Astrocyte of the hippocampus (primary cell): ENCODE data around the gene ERICH3.
A peak's percentile ranks its signal among the peaks of the same experiment; 100 is the strongest.
"Not testable (repeated sequence)": the region's sequence is repeated elsewhere in the genome, so short reads cannot be mapped to it uniquely, and the experiment has no call there.

Source experiments
- DNase-seq: peaks from one replicate; pipeline ENCODE4 v3.0.0; 2011; ENCODE audit warnings: low read depth, low spot score

ERICH3 gene

DNA sequence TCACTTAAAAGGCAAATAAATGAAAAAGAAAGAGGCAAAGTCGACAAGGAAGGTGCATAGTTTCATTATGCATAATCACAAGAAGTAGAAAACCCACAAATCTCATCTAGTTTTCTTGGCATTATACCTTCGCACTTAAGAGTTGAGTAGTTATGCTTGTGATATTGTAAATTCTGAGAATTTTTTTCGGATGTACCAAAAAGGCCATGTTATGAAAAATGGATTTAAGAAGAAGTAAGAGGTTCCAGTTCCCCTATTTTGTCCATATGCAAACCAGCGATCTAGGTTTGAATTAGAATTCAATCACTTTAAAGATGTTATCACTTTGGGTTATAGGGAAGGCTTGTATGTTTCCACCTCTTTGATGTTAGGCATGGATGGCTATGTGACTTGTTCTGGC is 7.9 kb upstream of the ERICH3 start:
- no peak for DNase-seq

GRCh38 chr1:74681001-74681400 is 7.4 kb upstream of the ERICH3 start:
- DNase-seq, result no peak

GRCh38 chr1:74679811-74680210 is 6.2 kb upstream of the ERICH3 start:
- peak; percentile 16 for DNase-seq

DNA sequence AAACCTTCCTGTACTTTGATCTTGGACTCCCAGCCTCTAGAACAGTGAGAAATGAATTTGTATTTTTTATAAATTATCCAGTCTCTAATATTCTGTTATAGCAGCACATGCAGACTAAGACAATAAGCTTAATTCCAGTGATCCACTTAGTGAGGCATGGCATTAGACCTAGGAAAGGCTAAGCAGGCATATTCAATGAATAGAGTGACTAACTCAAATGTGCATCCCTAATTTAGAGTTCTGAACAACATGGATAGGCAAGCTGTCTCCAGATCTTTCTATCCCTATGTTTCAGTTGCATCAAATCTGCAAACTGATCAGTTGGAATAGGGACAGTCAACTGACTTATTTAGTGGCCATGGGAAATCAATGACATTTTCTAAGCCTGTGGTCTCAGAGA is 4.3 kb upstream of the ERICH3 start:
- DNase-seq, result no peak

DNA sequence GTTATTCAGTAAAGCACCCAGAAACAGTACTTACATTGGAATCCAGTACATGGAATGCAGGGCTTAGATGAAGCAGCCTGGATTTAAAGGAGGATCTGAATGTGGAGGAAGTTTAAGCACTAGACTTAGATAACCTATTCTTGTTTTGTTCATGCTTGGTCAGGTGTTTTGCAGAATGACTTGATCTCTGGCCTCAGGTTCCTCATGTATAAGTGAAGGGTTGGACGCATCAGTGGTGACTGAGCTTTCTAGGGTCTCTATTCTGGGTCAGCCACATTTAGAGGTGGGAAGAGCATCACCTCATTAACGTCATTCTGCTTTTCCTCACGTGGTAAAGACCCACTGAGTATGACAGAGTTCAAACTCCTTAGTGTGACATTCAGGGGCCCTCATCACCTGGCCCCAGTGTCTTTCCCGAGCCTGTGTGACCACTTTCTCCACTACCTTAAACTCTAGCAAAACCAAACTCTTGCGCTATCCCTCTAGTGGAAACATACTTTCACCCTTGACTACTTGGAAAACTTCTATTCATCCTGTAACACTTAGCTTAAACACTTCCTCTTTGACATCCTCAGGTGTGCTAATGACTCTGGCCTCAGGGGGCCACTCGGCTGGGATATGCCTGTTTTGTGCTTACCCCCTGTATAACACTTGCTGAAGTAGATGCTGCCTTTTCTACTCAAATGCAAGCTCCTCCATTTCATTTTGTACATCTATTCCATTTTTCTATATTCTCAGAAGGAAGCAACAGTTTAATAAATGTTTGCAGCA is 871 bp upstream of the ERICH3 start:
- no peak for DNase-seq

DNA sequence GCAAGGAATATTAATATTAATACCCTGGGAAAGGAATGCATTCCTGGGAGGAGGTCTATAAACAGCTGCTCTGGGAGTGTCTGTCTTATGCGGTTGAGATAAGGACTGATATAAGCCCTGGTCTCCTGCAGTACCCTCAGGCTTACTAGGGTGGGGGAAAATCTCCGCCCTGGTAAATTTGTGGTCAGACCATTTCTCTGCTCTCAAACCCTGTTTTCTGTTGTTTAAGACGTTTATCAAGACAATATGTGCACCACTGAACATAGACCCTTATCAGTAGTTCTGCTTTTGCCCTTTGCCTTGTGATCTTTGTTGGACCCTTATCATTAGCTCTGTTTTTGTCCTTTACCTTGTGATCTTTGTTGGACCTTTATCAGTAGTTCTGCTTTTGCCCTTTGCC is 2.7 kb downstream of the ERICH3 start:
- DNase-seq, result not testable (repeated sequence)

- no peak for DNase-seq
Measured at GRCh38 chr1:74654708-74655107, 18.9 kb downstream of the ERICH3 start.

DNA sequence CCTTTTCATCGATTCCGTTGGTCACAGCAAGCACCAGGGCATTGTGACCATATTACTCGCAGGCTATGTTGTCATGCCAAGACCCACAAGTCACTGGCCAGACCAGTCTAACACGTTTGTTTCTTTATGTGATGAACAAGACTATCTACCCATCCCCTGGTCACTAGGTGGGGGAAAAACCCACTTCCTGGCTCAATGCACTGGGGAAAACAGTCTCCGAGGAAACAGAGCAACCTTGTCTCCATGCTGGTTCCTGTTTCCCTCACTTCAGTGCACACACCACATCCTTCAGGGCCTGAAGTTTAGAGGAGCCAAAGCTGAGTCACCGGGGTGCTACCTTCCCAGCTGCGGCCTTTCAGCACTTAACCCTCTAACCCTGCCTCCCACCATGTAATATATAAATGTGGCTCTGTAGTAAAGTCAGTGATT is 20.9 kb downstream of the ERICH3 start:
- peak; percentile 79 for DNase-seq

- no peak for DNase-seq
Measured at GRCh38 chr1:74650561-74650960, 23.0 kb downstream of the ERICH3 start.

- DNase-seq, result peak; percentile 71
Measured at GRCh38 chr1:74641876-74642275, 31.7 kb downstream of the ERICH3 start.

DNA sequence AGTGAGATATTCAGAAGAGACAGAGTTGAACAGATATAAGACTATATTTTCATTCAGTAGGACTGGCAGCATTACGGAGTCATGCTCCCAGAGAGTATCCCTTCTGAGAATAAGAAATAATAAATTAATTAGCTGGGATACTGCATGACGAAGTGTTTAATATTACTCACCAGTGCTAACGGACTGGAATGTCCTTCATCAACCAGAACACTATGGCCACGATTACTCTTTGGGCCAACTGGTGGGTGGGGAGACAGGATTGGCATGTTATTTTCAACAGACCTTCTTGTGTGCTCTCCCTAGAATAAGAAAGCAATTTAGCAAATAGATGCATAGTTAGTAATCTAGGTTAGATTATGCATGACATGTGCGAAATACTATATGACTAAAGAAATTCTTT is 32.4 kb downstream of the ERICH3 start:
- no peak for DNase-seq

- DNase-seq, result peak; percentile 32
Measured at GRCh38 chr1:74637296-74637695, 36.3 kb downstream of the ERICH3 start.

DNA sequence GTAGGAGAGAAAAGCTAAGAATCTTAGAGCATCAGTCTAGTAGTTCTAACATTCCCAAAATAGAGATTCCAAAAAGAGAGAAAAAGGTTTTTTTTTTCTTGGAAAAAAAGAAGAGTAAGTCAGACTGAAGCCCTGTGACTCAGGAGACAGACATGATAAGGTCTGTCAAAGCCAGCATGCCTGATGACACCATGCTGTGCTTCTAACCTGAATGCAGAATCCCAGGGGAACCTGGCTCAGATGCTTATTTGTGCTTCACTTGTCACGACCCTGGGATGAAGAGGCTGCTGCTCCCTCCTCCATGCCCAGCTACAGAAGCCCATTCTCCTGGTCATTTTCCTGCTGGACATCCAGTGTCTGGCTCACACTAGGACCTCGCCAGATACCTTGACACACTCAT is 44.3 kb downstream of the ERICH3 start:
- no peak for DNase-seq

DNA sequence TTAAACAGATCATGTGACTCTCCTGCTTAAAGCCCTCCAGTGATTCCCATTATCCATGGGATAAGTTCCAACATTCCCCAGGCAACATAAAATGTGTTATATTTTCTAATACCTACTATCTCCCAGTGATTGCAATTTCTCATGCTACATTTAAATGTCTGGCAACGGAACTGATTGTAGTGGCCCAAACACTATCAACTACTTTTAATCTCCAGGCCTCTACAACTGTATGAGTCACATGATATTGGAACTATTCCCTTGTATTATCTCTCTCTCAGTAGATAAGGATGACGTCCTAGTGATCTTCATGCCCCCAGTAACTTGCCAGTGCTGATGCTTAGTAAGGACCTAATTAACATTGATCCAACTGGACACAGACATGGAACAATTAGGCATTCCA is 49.9 kb downstream of the ERICH3 start:
- DNase-seq, result no peak

- no peak for DNase-seq
Measured at GRCh38 chr1:74620242-74620641, 53.4 kb downstream of the ERICH3 start.

DNA sequence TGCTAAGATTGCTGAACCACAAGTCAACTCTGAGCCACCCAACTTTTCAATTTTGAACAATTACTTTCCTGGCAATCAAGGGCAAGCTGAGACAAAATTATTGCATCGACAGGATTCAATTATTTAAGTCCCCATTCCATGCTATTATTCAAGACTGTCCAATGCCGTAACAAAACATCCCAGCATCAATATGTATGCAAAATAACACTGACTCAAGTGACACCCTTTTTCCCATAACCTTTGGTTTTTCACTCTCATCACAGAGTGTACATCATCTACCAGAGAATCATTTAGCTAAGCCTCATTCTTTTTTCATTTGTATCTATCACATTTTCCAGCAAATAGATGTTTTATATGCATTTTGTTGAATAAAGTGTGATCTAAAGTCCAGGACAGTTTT is 54.6 kb downstream of the ERICH3 start:
- peak; percentile 40 for DNase-seq

DNA sequence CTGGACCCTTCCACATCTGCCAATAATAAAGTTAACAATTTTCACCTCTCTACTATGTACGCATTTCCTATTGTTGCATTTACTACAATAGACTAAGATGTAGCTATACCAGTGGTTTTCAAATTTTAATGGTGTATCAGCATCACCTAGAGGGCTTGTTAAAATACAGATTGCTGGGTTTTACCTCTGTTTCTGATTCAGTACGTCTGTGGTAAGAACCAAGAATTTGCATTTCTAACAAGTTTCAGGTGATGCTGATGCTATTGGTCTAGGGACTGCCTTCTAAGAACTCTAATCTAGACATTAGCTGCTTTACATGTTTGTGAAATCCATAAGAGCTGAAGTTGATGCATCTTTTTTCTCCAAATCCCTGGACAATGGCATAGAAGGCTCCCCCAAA is 59.7 kb downstream of the ERICH3 start:
- no peak for DNase-seq

- peak; percentile 22 for DNase-seq
Measured at GRCh38 chr1:74611887-74612286, 61.7 kb downstream of the ERICH3 start.

DNA sequence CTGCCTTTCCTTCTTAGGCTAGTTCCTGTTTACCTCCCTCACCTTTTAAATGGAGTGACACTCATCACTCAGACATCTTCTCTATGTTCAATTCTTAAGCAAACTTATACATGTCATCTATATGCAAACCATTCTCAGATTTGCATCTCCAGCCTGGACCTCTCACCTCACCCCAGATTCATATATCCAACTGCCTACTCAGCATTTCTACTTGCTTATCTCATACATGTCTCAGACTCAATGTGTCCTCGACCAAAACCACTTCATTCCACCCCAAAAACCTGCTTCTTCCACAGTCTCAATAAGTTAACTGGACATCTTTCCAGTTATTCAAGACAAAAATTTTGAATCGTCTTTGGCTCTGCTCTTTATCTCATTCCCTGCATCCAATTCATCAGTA is 62.6 kb downstream of the ERICH3 start:
- no peak for DNase-seq

- no peak for DNase-seq
Measured at GRCh38 chr1:74609810-74610371, 63.7 kb downstream of the ERICH3 start.

GRCh38 chr1:74596717-74597116 is 76.9 kb downstream of the ERICH3 start:
- no peak for DNase-seq

GRCh38 chr1:74593887-74594866 is 79.4 kb downstream of the ERICH3 start:
- no peak for DNase-seq
